ENCODE measurements around the gene NDUFA9. TPM values are rescaled to one million over a fixed set of nuclear protein-coding genes. Genes with fewer than 3 reads are reported as not detected.

The NDUFA9 gene
- total and polyA plus RNA-seq, 9 of the 15 experiments (the other 6 are each of a cell fraction or from before 2014, with no cell fraction given) = 54.8 to 331 (median 108) TPM

- TF ChIP-seq, protein P1, sequence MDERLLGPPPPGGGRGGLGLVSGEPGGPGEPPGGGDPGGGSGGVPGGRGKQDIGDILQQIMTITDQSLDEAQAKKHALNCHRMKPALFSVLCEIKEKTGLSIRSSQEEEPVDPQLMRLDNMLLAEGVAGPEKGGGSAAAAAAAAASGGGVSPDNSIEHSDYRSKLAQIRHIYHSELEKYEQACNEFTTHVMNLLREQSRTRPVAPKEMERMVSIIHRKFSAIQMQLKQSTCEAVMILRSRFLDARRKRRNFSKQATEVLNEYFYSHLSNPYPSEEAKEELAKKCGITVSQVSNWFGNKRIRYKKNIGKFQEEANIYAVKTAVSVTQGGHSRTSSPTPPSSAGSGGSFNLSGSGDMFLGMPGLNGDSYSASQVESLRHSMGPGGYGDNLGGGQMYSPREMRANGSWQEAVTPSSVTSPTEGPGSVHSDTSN (CRISPR knock-in tag; IDR thresholded peaks at IDR 0.05; ENCODE audit: low read depth) = no peak
- TF ChIP-seq, protein P1 (tag; conservative IDR thresholded peaks at IDR 0.05; ENCODE audit: low read depth) = no peak
- no peak for TF ChIP-seq CEBPB (tag; IDR thresholded peaks at IDR 0.05)
- no peak for TF ChIP-seq KAT7 (CRISPR knock-in tag; IDR thresholded peaks at IDR 0.05; ENCODE audit: borderline replicate concordance)
- no peak for TF ChIP-seq ZKSCAN1 (IDR thresholded peaks at IDR 0.05; ENCODE audit: low read depth, low read length)
- TF ChIP-seq LCOR (CRISPR knock-in tag; IDR thresholded peaks at IDR 0.05) = no peak
- TF ChIP-seq NFRKB (IDR thresholded peaks at IDR 0.05; ENCODE audit: low read depth) = no peak
- TF ChIP-seq PRMT5 (CRISPR knock-in tag; IDR thresholded peaks at IDR 0.05) = no peak
- TF ChIP-seq TAF1 (IDR thresholded peaks at IDR 0.05; ENCODE audit: control insufficient read depth, extremely low read depth, insufficient read depth, low read length, severe bottlenecking) = no peak
- TF ChIP-seq ASH1L (IDR thresholded peaks at IDR 0.05; ENCODE audit: borderline replicate concordance, low read depth, partially characterized antibody) = no peak
- no peak for TF ChIP-seq SIN3B (IDR thresholded peaks at IDR 0.05; ENCODE audit: low read depth)
- TF ChIP-seq, protein P2, sequence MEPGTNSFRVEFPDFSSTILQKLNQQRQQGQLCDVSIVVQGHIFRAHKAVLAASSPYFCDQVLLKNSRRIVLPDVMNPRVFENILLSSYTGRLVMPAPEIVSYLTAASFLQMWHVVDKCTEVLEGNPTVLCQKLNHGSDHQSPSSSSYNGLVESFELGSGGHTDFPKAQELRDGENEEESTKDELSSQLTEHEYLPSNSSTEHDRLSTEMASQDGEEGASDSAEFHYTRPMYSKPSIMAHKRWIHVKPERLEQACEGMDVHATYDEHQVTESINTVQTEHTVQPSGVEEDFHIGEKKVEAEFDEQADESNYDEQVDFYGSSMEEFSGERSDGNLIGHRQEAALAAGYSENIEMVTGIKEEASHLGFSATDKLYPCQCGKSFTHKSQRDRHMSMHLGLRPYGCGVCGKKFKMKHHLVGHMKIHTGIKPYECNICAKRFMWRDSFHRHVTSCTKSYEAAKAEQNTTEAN (CRISPR knock-in tag; IDR thresholded peaks at IDR 0.05) = no peak
- TF ChIP-seq HLTF (IDR thresholded peaks at IDR 0.05) = 0 out of 2 replicates have a peak, but pooled peaks have one; percentile 36
- TF ChIP-seq, protein P3, sequence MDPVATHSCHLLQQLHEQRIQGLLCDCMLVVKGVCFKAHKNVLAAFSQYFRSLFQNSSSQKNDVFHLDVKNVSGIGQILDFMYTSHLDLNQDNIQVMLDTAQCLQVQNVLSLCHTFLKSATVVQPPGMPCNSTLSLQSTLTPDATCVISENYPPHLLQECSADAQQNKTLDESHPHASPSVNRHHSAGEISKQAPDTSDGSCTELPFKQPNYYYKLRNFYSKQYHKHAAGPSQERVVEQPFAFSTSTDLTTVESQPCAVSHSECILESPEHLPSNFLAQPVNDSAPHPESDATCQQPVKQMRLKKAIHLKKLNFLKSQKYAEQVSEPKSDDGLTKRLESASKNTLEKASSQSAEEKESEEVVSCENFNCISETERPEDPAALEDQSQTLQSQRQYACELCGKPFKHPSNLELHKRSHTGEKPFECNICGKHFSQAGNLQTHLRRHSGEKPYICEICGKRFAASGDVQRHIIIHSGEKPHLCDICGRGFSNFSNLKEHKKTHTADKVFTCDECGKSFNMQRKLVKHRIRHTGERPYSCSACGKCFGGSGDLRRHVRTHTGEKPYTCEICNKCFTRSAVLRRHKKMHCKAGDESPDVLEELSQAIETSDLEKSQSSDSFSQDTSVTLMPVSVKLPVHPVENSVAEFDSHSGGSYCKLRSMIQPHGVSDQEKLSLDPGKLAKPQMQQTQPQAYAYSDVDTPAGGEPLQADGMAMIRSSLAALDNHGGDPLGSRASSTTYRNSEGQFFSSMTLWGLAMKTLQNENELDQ (CRISPR knock-in tag; IDR thresholded peaks at IDR 0.05; ENCODE audit: borderline replicate concordance) = no peak
- 0 out of 2 replicates have a peak, but pooled peaks have one; percentile 30 for TF ChIP-seq HDAC2 (IDR thresholded peaks at IDR 0.05)
- TF ChIP-seq MEF2D (tag; conservative IDR thresholded peaks at IDR 0.05; ENCODE audit: low read depth) = no peak
- TF ChIP-seq RNF219 (CRISPR knock-in tag; IDR thresholded peaks at IDR 0.05) = no peak
- no peak; the same call in 1 of the 2 replicates for TF ChIP-seq JUN (IDR thresholded peaks at IDR 0.05; ENCODE audit: borderline replicate concordance, low read depth, low read length)
- TF ChIP-seq JUN (CRISPR knock-in tag; IDR thresholded peaks at IDR 0.05; ENCODE audit: borderline replicate concordance) = no peak
- TF ChIP-seq SPI1 (IDR thresholded peaks at IDR 0.05; ENCODE audit: borderline replicate concordance, low read depth, low read length) = peak; percentile 68
- no peak for TF ChIP-seq HDAC8 (tag; IDR thresholded peaks at IDR 0.05)
- TF ChIP-seq PTBP1 (IDR thresholded peaks at IDR 0.05; ENCODE audit: low read depth, low read length) = no peak
Measured at GRCh38 chr12:4604684-4605193, 44.2 kb upstream of the NDUFA9 start (continued).
